RPMI8226 (cell line): Measurements from ENCODE around the gene SHD.
A peak's percentile ranks its signal among the peaks of the same experiment; 100 is the strongest.
"Not testable (repeated sequence)": the region's sequence is repeated elsewhere in the genome, so short reads cannot be mapped to it uniquely, and the experiment has no call there.

Experiments
- DNase-seq: peaks from one replicate; pipeline ENCODE4 v3.0.0-alpha.2; 2015

Gene SHD

DNA sequence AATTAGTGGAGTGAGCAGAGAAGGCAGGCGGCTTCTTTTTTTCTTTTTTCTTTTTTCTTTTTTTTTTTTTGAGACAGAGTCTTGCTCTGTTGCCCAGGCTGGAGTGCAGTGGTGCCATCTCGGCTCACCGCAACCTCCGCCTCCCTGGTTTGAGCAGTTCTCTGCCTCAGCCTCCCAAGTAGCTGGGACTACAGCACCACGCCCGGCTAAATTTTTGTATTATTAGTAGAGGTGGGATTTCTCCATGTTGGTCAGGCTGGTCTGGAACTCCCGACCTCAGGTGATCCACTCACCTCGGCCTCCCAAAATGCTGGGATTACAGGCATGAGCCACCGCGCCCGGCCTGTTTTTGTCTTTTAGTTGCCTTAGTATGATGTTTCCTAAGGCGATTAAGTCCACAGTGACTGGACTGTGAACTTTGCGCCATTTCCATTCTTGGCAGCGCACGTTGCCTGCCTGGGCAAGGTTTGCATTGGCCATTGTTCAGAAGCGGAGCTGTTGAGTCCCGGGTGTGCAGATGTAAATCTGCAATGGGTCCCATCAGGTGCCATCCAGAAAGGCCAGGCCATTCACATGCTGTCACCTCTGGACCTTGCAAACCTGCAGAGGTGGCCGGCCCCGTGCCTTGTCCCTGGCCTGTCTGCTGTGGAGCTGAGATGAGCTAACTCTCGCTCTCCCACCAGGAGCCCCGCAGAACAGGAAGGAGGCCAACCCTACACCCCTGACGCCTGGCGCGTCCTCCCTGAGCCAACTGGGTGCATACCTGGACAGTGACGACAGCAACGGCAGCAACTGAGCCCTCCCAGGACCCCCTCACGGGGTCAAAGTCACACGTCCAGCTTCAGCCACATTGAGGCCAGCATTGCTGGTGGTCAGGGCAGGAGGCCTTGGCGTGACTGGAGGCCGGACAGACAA is 10.9 kb upstream of the SHD start:
- DNase-seq: no peak

DNA sequence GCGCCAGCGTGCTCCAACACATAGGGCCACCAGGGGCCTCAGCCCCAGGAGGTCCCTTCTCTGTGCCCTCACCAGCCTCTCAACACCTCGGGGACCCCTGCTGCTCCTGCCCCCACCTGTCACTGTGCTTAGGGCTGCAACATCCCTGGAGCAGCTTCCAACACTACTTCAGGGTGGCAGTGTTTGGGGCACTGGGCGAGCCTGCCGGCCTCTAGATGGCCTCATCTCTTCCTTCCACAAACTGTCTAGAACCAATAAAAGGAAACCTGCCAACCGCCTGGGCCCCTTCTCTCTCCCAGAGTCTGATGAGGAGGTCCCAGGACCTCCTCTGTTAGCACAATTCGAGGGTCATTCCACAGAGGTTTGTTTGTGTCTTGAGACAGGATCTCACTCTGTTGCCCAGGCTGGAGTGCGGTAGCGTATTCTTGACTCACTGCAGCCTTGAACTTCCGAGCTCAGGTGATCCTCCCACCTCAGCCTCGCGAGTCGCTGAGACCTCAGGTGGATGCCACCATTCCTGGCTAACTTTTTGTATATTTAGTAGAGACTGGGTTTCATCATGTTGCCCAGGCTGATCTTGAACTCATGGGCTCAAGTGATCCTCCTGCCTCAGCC is 10.1 kb upstream of the SHD start:
- no peak for DNase-seq

DNA sequence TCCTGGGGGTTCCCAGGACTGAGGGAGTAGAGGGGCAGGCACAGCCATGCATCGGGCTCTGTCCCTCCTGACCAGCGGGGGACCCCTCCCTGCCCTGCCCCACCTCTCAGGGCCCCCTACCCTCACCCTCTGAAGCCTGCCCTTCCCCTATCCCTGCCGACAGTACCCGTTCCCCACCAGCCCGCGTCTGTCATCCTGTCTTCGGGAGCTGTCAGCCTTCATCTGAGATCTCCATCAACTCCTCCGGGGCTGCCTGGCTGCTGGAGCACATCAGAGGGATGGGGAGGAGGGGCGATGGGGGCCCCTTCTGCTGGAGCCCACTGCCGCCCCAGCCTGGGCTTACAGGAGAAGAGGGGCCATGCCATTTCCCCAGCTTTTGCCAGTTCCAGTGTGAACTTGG is 6.2 kb upstream of the SHD start:
- DNase-seq: no peak

DNA sequence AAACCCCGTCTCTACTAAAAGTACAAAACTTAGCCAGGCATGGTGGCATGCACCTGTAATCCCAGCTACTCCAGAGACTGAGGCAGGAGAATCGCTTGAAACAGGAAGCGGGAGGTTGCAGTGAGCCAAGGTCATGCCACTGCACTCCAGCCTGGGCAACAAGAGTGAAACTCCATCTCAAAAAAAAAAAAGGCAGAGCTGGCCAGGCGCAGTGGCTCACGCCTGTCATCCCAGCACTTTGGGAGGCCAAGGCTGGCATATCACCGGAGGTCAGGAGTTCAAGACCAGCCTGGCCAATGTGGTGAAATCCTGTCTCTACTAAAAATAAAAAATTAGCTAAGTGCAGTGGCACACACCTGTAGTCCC is 4.8 kb upstream of the SHD start:
- not testable (repeated sequence) for DNase-seq

DNA sequence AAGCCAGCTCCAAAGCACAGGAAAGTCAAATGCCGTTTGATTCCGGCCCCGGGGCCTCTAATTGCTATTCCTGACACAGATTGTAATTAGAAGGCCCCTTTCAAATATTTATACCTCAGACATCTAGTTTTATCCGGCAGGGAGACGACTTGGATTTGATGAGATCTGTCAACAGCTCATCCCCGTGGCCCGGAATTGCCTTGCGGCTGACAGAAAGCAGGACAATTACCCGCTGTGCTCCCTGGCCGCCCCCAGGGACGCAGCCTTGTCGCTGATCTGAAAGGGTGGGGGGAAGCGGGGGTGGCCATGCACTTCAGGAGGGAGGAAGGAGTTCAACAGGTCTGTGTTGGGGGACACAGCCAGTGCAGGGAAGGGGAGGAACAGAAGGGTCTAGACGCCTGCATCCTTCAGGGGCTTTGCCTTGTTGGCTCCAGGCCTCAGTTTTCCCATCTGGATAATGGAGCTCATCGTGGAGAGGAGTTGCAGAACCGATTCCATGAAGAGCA is 1.8 kb upstream of the SHD start:
- DNase-seq: no peak

DNA sequence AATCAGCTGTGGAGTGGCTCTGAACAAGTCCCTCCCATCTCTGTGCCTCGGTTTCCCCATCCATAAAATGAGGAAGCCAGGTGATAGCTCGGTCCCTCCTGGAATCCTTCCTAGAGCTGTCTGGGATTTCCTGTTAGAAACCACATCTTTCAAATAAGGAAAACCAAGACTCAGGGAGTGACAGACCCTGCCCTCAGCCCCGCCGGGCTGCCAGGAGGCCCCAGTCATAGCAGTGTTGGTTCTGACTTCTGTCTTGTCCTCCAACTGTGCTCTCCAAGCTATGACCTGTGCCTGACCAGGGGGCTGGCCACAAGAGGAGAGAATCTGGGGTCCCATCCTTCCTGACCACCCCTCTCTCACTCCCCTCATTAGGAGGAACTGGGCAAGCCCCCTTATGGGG is 1.1 kb upstream of the SHD start:
- DNase-seq: no peak

DNA sequence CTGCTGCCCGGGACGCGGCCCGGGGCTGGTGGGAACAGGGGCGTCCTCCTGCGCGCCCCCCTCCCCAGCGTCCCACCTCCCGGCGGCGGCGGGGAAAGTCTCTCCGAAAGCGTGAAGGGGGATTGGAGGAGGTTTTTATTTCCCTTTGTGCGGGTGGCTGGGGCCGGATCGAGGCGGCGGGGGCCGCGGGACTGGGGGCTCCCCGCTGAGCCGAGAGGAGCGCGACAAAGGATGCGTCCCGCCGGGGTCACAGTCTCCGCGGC is 132 bp downstream of the SHD start:
- no peak for DNase-seq

DNA sequence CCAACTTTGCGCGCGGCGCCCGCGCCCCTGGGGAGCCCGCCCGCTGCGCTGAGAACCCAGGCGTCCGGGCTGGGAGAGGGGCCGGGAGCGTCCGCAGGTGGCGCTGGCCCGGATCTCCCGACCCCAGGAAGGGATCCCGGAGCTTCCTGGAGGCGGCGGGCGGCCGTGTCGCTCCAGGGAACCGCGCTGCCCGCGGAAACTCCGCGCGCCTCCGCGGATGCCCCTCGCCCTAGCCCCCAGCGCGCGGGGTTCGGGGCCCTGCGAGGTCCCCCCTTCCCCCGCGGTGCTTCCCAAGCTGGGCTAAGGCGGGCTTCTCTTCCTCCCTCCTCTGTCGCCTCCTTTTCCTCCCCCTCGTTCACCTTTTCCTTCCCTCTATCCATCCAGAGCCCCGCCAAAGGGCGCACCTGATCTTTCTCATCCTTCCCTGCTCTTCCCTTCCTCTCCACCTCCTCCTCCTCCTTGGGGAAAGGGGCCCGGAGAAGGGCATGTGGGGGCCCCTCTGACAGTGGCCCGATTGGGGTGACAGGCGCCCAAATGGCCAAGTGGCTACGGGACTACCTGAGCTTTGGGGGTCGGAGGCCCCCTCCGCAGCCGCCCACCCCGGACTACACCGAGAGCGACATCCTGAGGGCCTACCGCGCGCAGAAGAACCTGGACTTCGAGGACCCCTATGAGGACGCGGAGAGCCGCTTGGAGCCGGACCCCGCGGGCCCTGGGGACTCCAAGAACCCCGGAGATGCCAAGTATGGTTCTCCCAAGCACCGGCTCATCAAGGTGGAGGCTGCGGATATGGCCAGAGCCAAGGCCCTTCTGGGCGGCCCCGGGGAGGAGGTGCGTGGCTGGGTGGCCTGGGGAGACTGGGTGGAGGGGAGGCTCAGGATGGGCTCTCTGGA is 710 bp downstream of the SHD start:
- no peak for DNase-seq

DNA sequence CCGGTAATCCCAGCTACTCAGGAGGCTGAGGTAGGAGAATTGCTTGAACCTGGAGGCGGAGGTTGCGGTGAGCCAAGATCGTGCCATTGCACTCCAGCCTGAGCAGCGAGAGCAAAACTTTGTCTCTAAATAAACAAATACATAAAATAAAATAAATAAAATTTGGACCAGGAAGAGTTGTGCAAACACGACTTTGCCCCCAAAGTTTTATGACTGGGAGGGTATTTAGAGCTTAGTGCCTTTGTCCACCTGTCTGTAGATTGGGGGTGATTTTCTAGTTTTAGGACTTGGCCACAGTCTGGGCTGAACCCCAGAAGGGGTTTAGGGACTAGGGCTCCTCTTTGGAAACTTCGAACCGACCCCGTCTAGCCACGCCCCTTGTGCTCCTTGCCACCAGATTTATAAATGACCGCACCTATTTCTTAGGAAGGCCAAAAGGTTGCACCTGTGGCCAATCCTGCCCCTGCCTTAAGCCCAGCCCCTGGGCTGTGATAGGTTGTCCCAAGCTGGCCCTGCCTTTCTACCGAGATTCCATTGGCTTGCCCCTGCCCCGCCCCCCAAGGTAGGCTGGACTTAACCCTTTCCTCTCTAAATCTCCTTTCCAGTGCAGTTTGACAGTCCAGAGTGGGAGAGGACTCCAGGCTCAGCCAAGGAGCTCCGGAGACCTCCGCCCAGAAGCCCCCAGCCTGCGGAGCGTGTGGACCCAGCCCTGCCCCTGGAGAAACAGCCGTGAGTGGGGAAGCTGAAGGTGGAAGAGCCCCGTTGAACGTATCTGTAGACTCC is 5.3 kb downstream of the SHD start:
- DNase-seq: peak; percentile 81

DNA sequence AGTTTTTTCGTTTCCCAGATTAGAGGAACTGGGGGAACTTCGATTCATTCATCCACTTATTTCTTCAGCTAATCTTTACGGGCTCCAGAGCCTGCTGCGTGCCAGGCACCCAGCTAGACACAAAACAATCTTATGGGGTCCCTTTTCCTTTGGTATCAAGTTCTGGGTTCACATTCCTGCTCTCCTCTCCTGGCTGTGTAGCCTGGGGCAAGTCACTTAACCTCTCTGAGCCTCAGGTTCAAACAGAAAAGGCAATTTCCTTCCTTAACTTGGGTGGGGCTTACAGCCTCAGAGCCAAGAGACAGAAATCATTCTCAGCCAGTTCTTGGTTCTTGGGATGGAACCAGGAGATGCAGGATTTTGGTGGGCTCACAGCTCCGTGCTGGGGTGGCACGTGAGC is 5.9 kb downstream of the SHD start:
- no peak for DNase-seq

DNA sequence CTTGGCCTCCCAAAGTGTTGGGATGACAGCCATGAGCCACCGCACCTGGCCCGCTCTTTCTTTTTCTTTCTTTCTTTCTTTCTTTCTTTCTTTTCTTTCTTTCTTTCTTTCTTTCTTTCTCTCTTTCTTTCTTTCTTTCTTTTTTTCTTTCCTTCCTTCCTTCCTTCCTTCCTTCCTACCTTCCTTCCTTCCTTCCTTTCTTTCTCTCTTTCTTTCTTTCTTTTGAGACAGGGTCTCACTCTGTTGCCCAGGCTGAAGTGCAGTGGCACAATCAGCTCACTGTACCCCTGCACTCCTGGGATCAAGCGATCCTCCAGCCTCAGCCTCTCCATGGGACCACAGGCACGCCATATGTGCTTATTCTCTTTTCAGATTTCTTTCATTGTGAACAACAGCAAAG is 7.1 kb downstream of the SHD start:
- DNase-seq: not testable (repeated sequence)

DNA sequence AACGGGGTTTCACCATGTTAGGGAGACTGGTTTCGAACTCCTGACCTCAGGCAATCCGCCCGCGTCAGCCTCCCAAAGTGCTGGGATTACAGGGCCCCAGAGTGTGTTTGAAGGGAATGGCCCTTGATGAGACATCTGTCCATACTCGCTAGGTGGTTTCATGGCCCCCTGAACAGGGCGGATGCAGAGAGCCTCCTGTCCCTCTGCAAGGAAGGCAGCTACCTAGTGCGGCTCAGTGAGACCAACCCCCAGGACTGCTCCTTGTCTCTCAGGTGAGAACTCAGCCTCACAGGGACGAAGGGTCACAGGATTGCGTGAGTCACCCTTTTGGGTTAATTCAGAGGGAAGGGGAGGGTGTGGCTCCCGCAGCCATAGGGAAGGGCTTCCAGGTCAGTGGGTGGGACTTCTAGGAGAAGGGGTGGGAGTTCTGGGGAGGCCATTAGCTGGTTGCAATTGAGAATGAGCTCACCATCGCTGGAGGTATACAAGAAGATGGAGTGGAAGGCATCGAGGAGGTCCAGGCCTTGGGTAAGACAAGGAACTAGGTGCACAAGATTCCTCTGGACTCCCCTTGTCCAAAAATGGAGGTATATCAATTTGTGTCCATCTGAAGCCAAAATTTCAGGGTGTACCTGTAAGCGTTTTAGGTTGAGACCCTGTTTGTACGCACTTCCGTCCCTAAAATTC is 9.2 kb downstream of the SHD start:
- DNase-seq: no peak

DNA sequence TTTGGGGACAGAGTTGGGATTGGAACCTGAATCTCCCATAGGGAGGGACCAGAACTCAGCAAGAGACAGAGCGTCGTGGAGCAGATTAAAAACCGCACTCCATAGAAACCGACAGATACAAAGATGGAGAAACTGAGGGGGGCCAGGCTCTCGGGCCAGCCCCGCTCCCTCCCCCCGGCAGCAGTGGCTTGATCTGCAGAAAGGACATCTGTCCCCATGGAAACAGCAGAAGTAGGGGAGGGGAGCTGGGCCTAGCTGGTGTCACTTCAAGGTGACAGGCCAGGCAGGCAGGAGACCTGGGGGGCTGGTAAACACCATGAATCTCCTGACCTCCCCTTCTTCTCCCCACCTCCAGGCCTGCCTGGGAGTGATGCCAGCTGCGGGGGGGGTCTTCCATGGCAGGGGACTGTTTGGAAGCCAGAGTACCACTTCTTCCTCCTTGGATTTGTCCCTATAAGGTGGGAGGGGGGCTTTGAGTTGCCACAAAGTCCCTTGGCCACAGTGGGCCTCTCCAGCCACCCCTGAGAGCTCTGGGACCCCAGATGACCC is 12.2 kb downstream of the SHD start:
- DNase-seq: no peak

DNA sequence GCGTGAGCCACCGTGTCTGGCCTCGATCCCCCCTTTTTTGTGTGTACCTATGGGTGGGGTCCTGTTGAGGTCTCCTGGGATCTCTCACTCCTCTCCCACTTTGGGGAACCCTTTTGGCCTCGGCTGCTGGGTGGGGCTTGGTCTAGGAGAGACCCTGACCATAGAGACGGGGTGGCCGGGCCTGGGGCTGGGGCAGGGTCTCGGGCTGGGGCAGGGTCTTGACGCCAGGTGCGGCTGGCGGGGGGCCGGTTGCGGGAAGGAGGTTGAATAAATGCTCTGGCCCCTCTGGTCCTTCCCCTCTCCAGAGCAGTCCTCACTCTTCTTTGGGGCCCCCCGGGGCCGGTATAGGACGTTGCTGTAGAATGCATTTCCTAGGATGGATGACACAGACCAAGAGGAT is 13.4 kb downstream of the SHD start:
- no peak for DNase-seq

DNA sequence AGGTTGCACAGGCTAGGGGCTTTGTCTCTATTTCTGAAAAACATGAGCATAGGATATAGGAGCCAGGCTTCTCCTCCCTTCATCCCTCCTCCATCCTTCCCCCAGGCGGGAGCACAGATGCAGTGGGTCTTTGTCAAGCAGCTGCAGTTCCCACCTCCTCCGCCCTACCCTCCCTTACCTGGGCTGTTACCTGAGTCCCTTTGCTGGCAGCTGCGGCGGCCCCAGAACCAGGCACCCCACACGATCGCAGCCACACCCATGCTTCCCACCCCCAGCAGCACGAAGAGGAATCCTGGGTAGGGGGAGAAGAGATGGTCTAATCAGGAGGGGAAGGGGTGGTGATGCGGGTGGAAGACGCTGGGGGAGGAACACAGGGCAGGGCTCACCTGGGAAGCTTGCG is 15.3 kb downstream of the SHD start:
- no peak for DNase-seq

DNA sequence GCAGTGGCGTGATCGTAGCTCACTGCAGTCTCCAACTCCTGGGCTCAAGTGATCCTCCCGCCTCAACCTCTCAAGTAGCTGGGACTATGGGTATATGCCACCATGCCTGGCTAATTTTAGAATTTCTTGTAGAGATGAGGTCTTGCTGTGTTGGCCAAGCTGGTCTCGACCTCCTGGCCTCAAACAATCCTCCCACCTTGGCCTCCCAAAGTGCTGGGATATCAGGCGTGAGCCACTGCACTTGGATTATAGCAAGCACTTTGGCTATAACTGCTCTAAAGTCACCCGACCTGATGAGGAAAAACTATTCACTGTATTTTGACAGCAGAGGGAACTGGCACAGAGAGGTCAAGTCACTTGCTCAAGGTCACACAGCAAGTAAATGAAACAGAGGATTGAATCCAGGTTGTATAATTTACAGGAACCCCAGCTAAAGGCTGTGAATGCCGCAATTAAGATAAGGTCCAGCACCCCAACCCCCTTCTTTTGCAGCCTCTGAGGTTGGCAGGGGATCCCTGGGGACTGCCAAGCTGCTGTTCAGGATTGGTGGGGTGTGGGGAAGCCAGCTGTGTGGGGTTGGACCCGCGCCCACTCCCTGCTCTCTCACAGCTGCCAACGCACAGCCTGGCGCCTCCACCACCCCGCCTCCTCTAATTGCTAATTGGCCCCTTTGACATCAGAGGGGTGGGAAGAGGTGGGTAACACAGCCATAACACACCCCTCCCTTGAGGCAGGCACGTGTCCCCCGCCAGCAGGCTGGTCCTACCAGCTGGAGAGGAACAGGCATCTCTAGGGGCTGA is 17.1 kb downstream of the SHD start:
- peak; percentile 71 for DNase-seq

DNA sequence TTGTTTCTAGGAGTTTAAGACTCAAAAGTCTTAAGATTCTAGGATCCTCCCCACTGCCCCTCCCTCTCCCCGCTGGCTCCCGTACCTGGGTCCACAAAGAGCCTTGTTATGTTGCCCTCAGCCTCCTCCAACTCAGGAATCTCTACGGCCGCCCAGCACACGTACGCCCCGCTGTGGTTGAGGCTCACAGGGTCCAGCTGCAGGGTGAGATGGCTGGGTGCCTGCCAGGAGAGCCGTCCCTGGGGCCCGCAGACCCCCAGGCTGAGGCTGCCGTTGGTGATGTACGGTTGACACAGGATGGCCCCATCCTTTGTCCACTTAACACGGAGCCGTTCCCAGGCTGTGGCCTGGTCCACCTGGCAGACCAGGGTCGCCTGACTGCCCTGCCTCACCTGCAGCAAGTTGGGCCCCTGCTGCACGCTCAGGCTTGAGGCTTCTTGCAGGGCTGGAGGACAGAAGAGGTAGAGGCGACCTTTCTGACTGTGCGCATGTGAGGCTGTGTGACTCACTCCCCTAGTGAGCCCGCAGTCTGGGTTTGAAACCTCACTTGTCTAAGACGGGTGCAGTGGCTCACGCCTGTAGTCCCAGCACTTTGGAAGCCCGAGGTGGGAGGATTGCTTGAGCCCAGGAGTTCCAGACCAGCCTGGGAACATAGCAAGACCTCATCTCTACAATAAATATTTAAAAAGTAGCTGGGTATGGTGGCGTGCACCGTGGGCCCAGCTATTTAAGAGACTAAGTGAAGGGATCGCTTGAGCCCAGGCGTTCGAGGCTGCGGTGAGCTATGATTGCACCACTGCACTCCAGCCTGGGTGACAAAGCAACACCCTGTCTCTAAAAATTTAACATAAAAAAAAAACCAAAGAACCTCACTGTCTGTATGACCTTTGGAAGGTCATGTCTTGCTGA is 19.1 kb downstream of the SHD start:
- no peak for DNase-seq

DNA sequence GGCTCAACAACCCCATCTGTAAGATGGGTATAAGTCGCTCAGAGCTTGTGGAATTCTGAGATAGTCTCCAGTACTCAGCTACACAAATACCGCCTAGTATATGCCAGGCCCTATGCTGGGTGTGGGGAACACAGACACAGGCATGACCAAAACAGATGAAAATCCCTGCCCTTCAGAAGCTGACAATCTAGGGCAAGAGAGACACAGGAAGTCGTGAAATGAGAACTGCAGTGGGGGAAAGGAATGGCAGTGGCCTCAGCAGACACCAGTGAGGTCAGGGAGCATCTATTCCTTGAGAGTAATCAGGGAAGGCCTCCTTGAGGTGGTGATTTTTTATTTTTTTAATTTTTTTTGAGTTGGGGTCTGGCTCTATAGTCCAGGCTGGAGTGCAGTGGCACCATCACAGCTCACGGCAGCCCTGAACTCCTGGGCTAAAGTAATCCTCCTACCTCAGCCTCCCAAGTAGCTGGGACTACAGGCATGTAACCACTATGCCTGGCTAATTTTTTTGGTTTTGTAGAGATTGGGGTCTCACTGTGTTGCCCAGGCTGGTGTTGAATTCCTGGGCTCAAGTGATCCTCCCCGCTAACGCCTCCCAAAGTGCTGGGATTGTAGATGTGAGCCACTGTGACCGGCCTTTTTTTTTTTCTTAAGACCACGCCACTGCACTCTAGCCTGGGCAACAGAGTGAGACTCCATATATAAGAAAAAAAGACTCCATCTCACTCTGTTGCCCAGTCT is 19.9 kb downstream of the SHD start:
- DNase-seq: no peak

DNA sequence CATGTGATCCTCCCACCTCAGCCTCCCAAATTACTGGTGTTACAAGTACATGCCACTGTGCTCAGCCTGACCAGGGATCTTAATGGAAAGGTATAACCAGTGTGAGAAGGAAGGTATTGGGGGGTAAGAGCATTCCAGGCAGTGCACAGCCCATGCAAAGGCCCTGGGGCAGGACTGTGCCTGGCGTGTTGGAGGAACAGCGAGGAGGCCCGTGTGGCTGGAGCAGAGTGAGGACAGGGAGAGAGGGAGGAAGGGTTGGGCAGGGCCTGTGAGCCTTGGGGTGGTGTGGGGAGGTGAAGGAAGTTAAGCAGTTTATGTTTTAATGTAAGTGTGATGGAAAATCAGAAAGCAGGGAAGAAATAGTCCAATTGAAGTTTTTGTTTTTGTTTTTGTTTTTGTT is 21.5 kb downstream of the SHD start:
- no peak for DNase-seq
